Measurements from ENCODE around the gene FAM20C. TPM values are rescaled to one million over a fixed set of nuclear protein-coding genes. Genes with fewer than 3 reads are reported as not detected.

Gene FAM20C
- total RNA-seq, 1 donor from 2014 or later = 1.3 TPM

DNA sequence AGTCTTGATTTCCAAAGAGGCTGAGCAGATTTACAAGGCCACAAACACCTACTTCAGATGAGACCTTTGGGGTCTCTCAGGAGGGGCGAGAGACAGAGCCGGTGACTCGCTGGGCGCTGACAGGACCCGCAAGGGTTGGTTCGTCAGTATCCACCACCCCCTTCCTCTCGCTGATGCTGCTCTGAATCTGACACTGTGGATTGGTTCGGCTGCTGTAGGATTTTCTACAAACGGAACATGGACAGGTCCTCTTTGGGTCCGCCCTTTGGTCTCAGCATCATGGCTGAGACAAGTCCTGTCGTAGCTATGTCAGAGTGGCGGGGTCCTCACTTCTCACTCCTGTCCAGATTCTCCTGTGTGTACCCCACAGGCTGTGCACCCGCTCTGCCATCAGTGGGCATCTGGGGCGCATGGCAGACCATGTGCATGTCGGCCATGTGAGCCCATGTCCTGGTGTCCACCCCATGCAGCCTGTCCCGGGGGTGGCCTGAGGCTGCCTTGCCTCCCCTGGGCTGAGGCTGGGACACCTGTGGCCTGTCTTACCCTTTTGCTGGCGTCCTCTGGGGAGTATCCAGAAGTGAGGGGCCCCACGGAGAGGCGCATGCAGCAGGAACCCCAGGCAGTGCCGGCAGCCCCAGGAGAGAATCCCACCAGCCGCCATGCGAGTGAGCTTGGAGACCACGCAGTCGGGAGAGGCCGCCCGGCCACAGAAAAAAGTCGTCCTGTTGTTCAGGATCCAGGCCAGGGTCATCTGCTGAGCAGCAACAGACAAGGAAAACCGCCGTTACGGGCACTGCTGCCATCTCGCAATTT, 21.6 kb upstream of the FAM20C start:
- Histone ChIP-seq H3K36me3 (ENCODE audit: control insufficient read depth, insufficient read depth, low read length) (no peaks in the 10 kb centered on the region), H3K4me3 (ENCODE audit: low read depth, low read length) (no peak overlapping the region), H3K27me3 (ENCODE audit: control insufficient read depth, insufficient read depth, low read length) (no peaks in the 10 kb centered on the region)
- DNase-seq (ENCODE audit: low read depth) (no peak), FAIRE-seq (no peak)
- TF ChIP-seq, protein P1, sequence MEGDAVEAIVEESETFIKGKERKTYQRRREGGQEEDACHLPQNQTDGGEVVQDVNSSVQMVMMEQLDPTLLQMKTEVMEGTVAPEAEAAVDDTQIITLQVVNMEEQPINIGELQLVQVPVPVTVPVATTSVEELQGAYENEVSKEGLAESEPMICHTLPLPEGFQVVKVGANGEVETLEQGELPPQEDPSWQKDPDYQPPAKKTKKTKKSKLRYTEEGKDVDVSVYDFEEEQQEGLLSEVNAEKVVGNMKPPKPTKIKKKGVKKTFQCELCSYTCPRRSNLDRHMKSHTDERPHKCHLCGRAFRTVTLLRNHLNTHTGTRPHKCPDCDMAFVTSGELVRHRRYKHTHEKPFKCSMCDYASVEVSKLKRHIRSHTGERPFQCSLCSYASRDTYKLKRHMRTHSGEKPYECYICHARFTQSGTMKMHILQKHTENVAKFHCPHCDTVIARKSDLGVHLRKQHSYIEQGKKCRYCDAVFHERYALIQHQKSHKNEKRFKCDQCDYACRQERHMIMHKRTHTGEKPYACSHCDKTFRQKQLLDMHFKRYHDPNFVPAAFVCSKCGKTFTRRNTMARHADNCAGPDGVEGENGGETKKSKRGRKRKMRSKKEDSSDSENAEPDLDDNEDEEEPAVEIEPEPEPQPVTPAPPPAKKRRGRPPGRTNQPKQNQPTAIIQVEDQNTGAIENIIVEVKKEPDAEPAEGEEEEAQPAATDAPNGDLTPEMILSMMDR (IDR thresholded peaks at IDR 0.05; ENCODE audit: insufficient read depth, low read length, severe bottlenecking) = no peak

DNA sequence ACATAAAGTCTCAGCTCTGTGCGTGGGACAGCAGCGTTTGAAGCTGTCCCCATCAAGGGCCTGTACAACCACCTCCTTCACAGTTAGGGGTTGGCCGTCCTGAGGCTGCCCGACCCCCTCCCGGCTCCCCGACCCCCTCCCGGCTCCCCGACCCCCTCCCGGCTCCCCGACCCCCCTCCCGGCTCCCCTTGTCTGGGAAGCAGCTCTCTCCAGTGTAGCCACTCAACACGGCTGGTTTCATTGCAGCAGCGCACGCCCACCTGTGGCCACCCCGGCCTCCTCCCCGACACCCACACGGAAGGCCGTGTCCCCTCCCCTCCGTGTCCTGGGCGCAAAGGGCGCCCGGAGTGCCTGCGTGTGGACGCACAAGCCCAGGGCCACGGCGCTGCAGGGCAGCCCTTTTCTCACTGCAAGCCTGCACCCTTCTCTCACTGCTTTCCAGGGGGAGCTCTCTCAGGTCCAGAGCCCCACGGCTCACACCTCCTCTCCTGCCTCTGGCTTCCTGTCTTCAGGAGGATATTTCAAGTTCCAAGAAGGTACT, 20.9 kb upstream of the FAM20C start:
- H3K36me3 ChIP-seq (ENCODE audit: control insufficient read depth, insufficient read depth, low read length) = no peaks in the 10 kb centered on the region
- no peak overlapping the region for H3K4me3 ChIP-seq (ENCODE audit: low read depth, low read length)
- no peak for FAIRE-seq
- TF ChIP-seq, protein P1 (IDR thresholded peaks at IDR 0.05; ENCODE audit: insufficient read depth, low read length, severe bottlenecking) = no peak
- H3K27me3 ChIP-seq (ENCODE audit: control insufficient read depth, insufficient read depth, low read length) = no peaks in the 10 kb centered on the region
- DNase-seq (ENCODE audit: low read depth) = no peak

DNA sequence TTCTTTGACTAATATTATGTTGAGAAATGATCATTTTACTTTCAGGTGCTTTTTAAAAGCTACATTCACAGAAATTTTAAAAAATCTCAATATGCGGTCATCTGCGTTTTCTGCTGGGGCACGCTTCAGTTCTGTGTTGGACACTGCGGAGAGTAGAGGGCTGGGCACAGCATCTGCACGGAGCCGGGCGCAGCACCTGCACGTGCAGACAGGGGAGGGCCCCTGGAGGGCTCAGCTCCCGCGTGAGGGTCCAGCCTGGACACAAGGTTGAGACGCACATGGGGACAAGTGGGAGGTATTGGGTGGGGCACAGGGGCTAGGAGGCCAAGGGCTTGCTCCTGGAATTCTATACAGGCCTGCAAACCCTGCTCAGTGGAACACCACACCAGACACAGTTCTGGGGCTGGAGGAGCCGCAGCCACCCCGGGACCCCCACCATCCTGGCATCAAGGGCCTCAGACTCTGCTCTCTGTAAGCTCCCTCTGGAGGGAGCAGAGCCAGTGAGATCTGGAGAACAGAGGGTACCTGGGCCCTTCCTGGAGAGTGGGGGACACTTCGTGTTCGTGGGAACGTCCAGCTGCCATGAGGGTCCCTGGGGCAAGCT, 20.4 kb upstream of the FAM20C start:
- H3K27me3 ChIP-seq (ENCODE audit: control insufficient read depth, insufficient read depth, low read length) = no peaks in the 10 kb centered on the region
- no peak overlapping the region for H3K4me3 ChIP-seq (ENCODE audit: low read depth, low read length)
- TF ChIP-seq, protein P1 (IDR thresholded peaks at IDR 0.05; ENCODE audit: insufficient read depth, low read length, severe bottlenecking) = no peak
- FAIRE-seq (no peak), DNase-seq (ENCODE audit: low read depth) (no peak)
- no peaks in the 10 kb centered on the region for H3K36me3 ChIP-seq (ENCODE audit: control insufficient read depth, insufficient read depth, low read length)

DNA sequence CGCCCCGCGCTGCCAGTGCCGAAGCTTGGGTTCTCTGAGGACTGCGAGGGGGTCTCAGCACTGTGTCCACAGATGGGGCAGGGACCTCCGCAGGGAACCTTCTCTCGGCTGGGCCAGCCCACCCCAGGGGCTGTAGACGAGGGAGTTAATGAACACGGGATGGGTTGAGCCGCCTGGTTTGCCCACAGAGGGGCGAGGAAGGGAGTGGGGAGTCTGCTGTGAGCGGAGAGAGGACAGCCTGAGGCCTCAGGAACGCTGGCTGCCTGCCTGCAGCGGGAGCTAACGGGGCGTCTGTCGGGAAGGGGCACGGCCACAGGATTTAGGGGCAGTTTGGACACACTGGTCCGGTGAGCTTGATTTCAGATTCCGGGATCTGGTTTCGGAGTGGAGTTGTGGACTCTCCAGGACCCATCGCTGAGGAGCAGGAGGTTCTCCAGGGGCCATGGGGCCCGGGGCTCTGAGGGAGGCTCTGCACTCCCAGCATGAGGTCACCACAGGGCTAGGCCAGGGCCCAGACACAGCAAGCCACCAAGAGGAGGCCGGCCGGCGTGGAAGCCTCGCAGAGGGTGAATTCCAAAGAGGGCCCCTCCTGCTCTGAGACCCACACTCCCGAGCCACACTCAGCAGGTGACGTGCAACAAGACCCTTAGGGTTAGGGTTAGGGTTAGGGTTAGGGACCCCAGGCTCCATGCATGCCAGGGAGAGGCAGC, 19.0 kb upstream of the FAM20C start:
- Histone ChIP-seq H3K36me3 (ENCODE audit: control insufficient read depth, insufficient read depth, low read length) (no peaks in the 10 kb centered on the region), H3K4me3 (ENCODE audit: low read depth, low read length) (no peak overlapping the region), H3K27me3 (ENCODE audit: control insufficient read depth, insufficient read depth, low read length) (no peaks in the 10 kb centered on the region)
- DNase-seq (ENCODE audit: low read depth) = no peak
- TF ChIP-seq, protein P1 (IDR thresholded peaks at IDR 0.05; ENCODE audit: insufficient read depth, low read length, severe bottlenecking) = no peak
- FAIRE-seq = no peak

DNA sequence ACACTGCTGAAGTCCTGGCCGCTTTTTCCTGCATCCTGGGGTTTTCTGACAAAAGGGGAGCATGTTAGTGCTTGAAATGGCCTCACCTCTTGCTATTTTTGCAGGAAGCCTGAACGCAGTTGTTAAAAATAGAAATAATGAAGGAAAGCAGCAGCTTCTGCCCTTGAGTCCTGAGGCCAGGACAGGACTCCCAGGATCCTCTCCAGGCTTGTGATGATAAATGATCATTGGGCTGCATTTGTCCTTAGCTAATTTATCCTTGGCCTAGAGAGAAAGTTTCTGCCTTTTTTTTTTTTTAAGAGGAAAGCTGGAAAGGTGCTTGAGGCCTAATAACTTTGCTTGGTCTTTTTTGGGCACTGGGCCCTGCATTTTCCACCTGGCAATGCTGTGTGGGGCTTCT, 17.7 kb upstream of the FAM20C start:
- TF ChIP-seq, protein P1 (IDR thresholded peaks at IDR 0.05; ENCODE audit: insufficient read depth, low read length, severe bottlenecking) = no peak
- FAIRE-seq (no peak), DNase-seq (ENCODE audit: low read depth) (no peak)
- no peak overlapping the region for H3K4me3 ChIP-seq (ENCODE audit: low read depth, low read length)
- no peaks in the 10 kb centered on the region for H3K27me3 ChIP-seq (ENCODE audit: control insufficient read depth, insufficient read depth, low read length)
- H3K36me3 ChIP-seq (ENCODE audit: control insufficient read depth, insufficient read depth, low read length) = no peaks in the 10 kb centered on the region
